Esophagus squamous epithelium (tissue), 4 donors: ENCODE data around the gene RTN1.

Experiments used
- CTCF ChIP-seq, 6 experiments: fragments of 450-650 bp in 4 of 6; fragments of 200-600 bp in 2 of 6; sonication (generic) in 2 of 6; IDR thresholded peaks; one replicate each; pipeline ENCODE4 v1.5.1; 2016 to 2019; ENCODE audit warnings: antibody characterized with exemption in 6 of 6, mild to moderate bottlenecking in 4 of 6, moderate library complexity in 4 of 6
- POLR2A ChIP-seq, 4 donors: fragments of 450-650 bp; IDR thresholded peaks; one replicate each; pipeline ENCODE4 v1.6.1; 2017; ENCODE audit warnings: antibody characterized with exemption in 4 of 4, mild to moderate bottlenecking in 4 of 4, moderate library complexity in 3 of 4

- TF ChIP-seq CTCF (IDR thresholded peaks at IDR 0.05) (no peak), POLR2A (IDR thresholded peaks at IDR 0.05) (no peak)
Observed at GRCh38 chr14:59705866-59706265, 164.7 kb downstream of the RTN1 start.
